ENCODE measurements around the gene RASSF4. TPM values are rescaled to one million over a fixed set of nuclear protein-coding genes. Genes with fewer than 3 reads are reported as not detected.

The RASSF4 gene
- total RNA-seq, 1 experiment from 2014 or later = 9.1 TPM

DNA sequence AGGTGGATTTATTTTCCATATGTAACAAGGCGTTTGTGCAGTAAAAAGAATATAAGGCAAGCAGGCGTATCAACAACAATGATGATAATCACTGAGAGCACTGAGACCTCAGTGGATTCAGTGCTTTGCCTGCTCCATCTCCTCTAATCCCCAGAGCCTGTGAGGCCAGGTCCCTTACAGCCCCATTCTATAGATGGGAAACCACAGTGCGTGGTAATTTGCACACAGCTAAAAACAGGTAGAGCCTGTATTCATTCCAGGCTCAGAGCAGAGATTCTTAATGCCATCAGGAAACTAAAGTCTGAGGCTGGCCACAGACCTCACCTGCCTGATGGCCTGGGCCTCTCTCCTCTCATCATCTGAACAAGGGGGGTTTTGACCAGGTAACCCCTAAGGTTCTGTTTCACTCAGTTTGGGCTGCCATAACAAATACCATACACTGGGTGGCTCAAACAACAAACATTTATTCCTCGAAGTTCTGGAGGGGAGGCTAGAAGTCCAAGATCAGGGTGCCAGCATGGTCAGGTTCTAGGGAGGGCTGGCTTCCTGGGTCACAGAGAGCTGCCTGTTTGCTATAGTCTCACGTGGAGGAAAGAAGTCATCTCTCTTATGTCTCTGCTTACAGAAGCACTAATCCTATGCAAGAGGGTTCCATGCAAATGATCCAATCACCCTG lies 10.3 kb upstream of the RASSF4 start:
- no peaks in the 10 kb centered on the region for H3K36me3 ChIP-seq (replicated peaks; ENCODE audit: control insufficient read depth, insufficient read depth, low read length)
- no peaks in the 10 kb centered on the region for H3K27me3 ChIP-seq (ENCODE audit: control insufficient read depth, insufficient read depth, low read length)
- no peak overlapping the region for H3K4me3 ChIP-seq (ENCODE audit: insufficient read depth, low read depth, low read length)
- DNase-seq = no peak

DNA sequence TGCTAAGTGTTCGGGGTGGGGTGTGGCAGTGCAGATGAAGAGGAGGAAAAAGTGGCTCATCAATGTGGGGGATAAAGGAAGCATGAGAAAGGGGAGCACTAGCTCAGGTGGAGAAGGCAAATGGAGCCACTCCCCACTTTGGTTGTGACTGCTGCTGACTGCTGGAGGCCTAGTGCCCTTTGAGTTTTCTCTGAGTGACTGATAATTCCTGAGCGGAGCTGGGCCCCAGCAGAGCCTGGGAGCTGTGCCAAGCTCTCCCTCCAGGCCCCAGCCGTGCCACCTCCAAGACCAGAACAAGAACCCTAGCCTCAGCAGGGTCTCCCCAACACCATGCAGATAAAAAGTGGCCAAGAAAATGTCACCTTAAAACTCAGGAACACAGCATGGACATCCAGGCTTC lies 9.7 kb upstream of the RASSF4 start:
- DNase-seq = no peak
- Histone ChIP-seq H3K27me3 (ENCODE audit: control insufficient read depth, insufficient read depth, low read length) (no peaks in the 10 kb centered on the region), H3K36me3 (replicated peaks; ENCODE audit: control insufficient read depth, insufficient read depth, low read length) (no peaks in the 10 kb centered on the region), H3K4me3 (ENCODE audit: insufficient read depth, low read depth, low read length) (no peak overlapping the region)

DNA sequence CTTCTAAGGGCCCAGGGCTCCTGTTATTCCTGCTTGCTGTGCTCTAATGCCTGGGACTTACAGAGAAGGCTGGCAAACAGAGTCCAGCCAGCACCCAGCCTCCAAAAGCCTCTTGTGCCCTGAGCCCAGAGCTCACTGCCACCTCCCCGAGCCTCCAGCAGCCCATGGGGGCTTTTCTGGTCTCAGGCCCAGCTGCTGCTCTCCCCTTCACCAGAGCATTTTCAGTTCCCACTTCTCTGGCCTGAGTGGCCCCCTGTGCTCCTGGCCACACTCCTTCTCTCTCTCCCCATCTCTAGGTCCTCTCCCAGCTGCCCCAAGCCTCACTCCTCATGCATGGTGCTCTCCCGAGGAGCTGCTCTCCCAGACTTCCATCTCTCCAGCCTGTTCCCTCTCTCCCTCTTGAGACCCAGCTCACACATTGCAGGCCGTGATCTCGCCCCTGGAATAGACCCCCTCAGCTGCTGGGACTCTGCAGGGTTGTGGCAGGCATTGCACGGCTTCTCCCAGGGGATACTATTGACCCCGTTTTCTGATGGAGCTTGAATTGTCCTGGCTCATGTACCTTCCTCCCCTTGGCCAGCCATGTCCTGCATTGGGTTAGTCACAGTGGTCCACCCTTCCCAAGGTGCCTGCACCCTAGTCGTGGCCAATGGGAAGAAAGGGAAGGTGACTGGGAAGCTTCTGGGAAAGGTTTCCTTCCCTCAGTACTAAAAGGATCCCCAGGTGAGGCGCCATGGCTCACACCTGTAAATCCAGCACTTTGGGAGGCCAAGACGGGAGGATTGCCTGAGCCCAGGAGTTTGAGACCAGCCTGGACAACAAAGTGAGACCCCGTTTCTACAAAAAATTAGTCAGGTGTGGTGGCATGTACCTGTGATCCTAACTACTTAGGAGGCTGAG lies 9.0 kb upstream of the RASSF4 start:
- no peaks in the 10 kb centered on the region for H3K27me3 ChIP-seq (ENCODE audit: control insufficient read depth, insufficient read depth, low read length)
- H3K36me3 ChIP-seq (replicated peaks; ENCODE audit: control insufficient read depth, insufficient read depth, low read length) = no peaks in the 10 kb centered on the region
- no peak overlapping the region for H3K4me3 ChIP-seq (ENCODE audit: insufficient read depth, low read depth, low read length)
- no peak for DNase-seq

DNA sequence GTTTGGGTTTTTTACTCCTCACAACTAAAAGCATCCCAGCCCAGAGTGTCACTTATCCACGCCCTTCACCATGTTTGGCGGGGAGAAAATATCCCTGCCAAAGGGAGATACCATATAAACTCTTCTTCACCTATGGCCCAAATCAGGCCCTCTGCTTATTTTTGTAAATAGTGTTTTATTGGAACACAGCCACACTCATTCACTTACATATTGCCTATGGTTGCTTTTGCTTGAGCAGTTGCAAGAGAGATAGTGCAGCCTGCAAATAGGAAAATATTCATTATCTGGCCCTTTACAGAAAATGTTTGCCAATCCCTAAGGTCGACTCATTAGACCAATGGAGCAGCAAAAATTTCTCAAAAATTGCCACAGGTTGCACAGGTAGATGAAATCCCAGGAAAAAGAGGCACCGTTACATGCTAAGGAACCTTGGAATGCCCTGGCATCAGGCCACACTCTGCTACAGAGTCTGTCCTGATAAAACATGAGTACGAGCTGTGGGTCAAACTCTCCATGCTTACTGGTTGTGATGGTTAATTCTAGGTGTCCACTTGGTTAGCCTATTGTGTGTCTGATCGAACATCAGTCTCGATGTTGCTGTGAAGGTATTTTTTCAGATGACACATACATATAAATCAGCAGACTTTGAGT lies 7.9 kb upstream of the RASSF4 start:
- Histone ChIP-seq H3K4me3 (ENCODE audit: insufficient read depth, low read depth, low read length) (no peak overlapping the region), H3K36me3 (replicated peaks; ENCODE audit: control insufficient read depth, insufficient read depth, low read length) (no peaks in the 10 kb centered on the region), H3K27me3 (ENCODE audit: control insufficient read depth, insufficient read depth, low read length) (no peaks in the 10 kb centered on the region)
- no peak for DNase-seq

GRCh38 chr10:44952779-44953231 lies 6.8 kb upstream of the RASSF4 start:
- DNase-seq = no peak
- Histone ChIP-seq H3K27me3 (ENCODE audit: control insufficient read depth, insufficient read depth, low read length) (no peaks in the 10 kb centered on the region), H3K4me3 (ENCODE audit: insufficient read depth, low read depth, low read length) (no peak overlapping the region), H3K36me3 (replicated peaks; ENCODE audit: control insufficient read depth, insufficient read depth, low read length) (no peaks in the 10 kb centered on the region)

- Histone ChIP-seq H3K27me3 (ENCODE audit: control insufficient read depth, insufficient read depth, low read length) (no peaks in the 10 kb centered on the region; the same call in 1 of the 2 replicates), H3K4me3 (ENCODE audit: insufficient read depth, low read depth, low read length) (no peak overlapping the region), H3K36me3 (replicated peaks; ENCODE audit: control insufficient read depth, insufficient read depth, low read length) (no peaks in the 10 kb centered on the region)
- no peak for DNase-seq
Measured at GRCh38 chr10:44954042-44954441, 5.6 kb upstream of the RASSF4 start.

DNA sequence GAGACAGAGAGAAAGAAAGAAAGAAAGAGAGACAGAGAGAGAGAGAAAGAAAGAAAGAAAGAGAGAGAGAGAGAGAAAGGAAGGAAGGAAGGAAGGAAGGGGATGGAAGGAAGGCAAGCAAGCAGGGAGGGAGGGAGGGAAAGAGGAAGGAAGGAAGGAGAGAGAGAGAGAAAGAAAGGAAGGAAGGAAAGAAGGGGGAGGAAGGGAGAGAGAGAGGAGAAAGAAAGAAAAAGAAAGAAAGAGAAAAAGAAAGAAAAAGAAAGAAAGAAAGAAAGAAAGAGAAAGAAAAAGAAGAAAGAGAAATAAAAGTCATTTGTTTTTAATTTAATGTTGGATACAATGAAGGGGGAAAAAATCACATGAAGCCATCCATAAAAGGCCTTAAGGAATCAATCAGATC lies 4.6 kb upstream of the RASSF4 start:
- DNase-seq = no peak
- Histone ChIP-seq H3K36me3 (replicated peaks; ENCODE audit: control insufficient read depth, insufficient read depth, low read length) (no peaks in the 10 kb centered on the region), H3K27me3 (ENCODE audit: control insufficient read depth, insufficient read depth, low read length) (peaks cover under 1% of the 10 kb centered on the region), H3K4me3 (ENCODE audit: insufficient read depth, low read depth, low read length) (no peak overlapping the region)

DNA sequence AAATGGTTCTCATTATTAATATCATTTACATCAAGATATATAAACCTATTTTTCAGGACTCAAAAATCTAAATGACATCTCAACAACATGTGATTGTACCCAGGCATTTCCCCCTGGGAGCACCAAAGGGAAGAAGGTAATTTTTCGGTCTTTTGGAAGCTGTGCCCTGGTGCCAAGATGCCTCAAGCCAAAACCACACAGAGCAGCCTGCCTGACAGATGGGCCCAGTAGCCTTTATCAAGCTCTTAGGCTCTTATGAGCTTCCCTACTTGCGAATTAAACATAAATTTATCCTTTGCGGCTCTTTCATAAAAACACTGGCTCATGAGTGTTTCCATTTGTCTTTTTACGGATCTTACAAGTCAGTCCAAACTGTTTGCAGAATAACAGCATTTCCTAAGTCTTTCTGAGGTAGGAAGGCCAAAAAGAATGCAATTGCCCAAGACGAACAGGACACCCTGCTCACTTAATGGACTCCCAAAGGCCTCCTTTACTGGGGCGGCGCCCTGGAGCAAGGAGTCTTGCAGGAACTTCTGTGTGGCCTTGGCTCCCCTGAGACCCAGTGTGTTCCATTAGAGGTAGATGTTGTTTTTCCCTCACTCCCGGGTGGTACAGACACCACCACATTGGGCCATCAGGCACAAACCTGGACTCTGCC lies 4.1 kb upstream of the RASSF4 start:
- no peak for DNase-seq
- Histone ChIP-seq H3K4me3 (ENCODE audit: insufficient read depth, low read depth, low read length) (no peak overlapping the region), H3K36me3 (replicated peaks; ENCODE audit: control insufficient read depth, insufficient read depth, low read length) (no peaks in the 10 kb centered on the region), H3K27me3 (ENCODE audit: control insufficient read depth, insufficient read depth, low read length) (peaks cover 5% of the 10 kb centered on the region)

GRCh38 chr10:44956226-44956625 lies 3.4 kb upstream of the RASSF4 start:
- no peak overlapping the region for H3K4me3 ChIP-seq (ENCODE audit: insufficient read depth, low read depth, low read length)
- DNase-seq = no peak
- peaks cover 5% of the 10 kb centered on the region for H3K27me3 ChIP-seq (ENCODE audit: control insufficient read depth, insufficient read depth, low read length)
- H3K36me3 ChIP-seq (replicated peaks; ENCODE audit: control insufficient read depth, insufficient read depth, low read length) = no peaks in the 10 kb centered on the region

GRCh38 chr10:44956717-44957706 lies 2.6 kb upstream of the RASSF4 start:
- H3K36me3 ChIP-seq (replicated peaks; ENCODE audit: control insufficient read depth, insufficient read depth, low read length) = no peaks in the 10 kb centered on the region
- peaks cover 5% of the 10 kb centered on the region for H3K27me3 ChIP-seq (ENCODE audit: control insufficient read depth, insufficient read depth, low read length)
- DNase-seq = no peak
- H3K4me3 ChIP-seq (ENCODE audit: insufficient read depth, low read depth, low read length) = no peak overlapping the region

- peak; percentile 11 for DNase-seq
- peak overlapping the region; percentile 74 for H3K4me3 ChIP-seq (ENCODE audit: insufficient read depth, low read depth, low read length)
- no peaks in the 10 kb centered on the region for H3K36me3 ChIP-seq (replicated peaks; ENCODE audit: control insufficient read depth, insufficient read depth, low read length)
- H3K27me3 ChIP-seq (ENCODE audit: control insufficient read depth, insufficient read depth, low read length) = peaks cover 5% of the 10 kb centered on the region
Measured at GRCh38 chr10:44958196-44958897, 1.3 kb upstream of the RASSF4 start.

DNA sequence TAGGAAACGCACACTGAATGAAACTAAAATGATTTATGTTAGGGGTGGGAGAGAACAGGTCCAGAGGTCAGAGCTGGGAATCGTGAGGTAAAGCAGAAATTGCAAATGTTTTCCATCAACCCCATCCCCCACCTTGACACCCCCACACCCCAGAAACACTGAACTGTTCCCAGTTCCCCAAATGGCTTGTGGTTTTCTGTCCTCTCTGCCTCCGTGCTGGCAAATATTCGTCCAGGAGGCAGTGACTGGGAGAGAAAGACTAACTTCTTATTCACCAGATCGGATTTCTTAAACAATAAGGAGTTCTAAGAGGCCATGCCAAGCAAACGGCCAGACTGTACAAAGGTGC lies 730 bp upstream of the RASSF4 start:
- DNase-seq = peak; percentile 31
- Histone ChIP-seq H3K36me3 (replicated peaks; ENCODE audit: control insufficient read depth, insufficient read depth, low read length) (no peaks in the 10 kb centered on the region), H3K27me3 (ENCODE audit: control insufficient read depth, insufficient read depth, low read length) (peaks cover 5% of the 10 kb centered on the region), H3K4me3 (ENCODE audit: insufficient read depth, low read depth, low read length) (peak overlapping the region; percentile 74)

- Histone ChIP-seq H3K36me3 (replicated peaks; ENCODE audit: control insufficient read depth, insufficient read depth, low read length) (no peaks in the 10 kb centered on the region), H3K27me3 (ENCODE audit: control insufficient read depth, insufficient read depth, low read length) (peaks cover 5% of the 10 kb centered on the region), H3K4me3 (ENCODE audit: insufficient read depth, low read depth, low read length) (peak overlapping the region; percentile 67)
- peak; percentile 60 for DNase-seq
Measured at GRCh38 chr10:44960088-44960460, 472 bp downstream of the RASSF4 start.

Data from H7 (cell line).